Coronary artery (tissue), 2 donors: ENCODE measurements around the gene KCND3.

Source experiments
- DNase-seq: peaks from one replicate; pipeline ENCODE4 v3.0.0-alpha.2; 2017; ENCODE audit warnings: low spot score
- H3K27ac ChIP-seq, 2 donors: fragments of 200-600 bp; sonication (generic); one replicate each; pipeline ENCODE4 v1.5.1; 2016 to 2019
- H3K4me3 ChIP-seq: fragments of 200-600 bp; sonication (generic); 2 replicates; pipeline ENCODE4 v1.5.1; 2016; ENCODE audit warnings: mild to moderate bottlenecking, moderate library complexity
- TF ChIP-seq, protein P1 (sequence below): fragments of 200-600 bp; sonication (generic); IDR thresholded peaks from one replicate; pipeline ENCODE4 v1.5.1; 2019; ENCODE audit warnings: antibody characterized with exemption

KCND3 gene

DNA sequence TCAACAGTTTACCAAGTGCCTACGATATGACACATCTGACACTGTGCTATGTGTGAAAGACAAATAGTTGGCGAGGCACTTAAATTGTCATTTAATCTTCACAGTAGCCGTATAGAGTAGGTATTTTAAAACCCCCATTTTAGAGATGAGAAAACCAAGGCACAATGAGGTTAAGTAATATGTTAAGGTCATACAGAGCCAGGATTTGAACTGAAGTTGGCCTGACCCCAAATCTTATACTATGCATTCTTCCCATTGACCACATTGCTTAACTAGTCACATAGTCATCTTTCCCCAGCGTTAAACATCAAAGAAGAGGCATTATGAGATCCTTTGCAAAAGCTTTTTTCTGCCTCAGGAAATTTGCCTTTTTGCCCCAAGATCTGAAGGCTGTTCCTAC lies 254.1 kb downstream of the KCND3 start:
- peak overlapping the region in 1 of 2 donors; percentile 6 for H3K27ac ChIP-seq
- H3K4me3 ChIP-seq: no peak overlapping the region
- no peak for DNase-seq
- TF ChIP-seq, protein P1, sequence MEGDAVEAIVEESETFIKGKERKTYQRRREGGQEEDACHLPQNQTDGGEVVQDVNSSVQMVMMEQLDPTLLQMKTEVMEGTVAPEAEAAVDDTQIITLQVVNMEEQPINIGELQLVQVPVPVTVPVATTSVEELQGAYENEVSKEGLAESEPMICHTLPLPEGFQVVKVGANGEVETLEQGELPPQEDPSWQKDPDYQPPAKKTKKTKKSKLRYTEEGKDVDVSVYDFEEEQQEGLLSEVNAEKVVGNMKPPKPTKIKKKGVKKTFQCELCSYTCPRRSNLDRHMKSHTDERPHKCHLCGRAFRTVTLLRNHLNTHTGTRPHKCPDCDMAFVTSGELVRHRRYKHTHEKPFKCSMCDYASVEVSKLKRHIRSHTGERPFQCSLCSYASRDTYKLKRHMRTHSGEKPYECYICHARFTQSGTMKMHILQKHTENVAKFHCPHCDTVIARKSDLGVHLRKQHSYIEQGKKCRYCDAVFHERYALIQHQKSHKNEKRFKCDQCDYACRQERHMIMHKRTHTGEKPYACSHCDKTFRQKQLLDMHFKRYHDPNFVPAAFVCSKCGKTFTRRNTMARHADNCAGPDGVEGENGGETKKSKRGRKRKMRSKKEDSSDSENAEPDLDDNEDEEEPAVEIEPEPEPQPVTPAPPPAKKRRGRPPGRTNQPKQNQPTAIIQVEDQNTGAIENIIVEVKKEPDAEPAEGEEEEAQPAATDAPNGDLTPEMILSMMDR: no peak

DNA sequence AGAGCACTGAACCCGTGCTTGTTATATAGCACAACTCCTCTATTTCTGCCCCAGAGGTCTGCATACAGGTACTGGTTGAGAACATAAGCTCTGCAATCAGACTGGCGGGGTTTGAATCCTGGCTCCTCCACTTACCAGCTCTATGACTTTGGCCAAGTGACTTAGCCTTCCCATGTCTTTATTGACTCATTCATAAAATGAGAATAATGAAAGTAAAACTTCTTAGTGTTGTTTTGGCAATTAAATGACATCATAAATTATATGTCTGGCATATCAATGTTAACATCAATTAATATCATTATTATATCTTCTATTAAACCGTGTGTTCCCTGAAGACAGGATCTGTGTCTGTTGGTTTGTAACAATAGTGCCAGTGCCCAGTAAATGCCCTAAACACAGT lies 254.6 kb downstream of the KCND3 start:
- TF ChIP-seq, protein P1: no peak
- H3K27ac ChIP-seq: peak overlapping the region in 1 of 2 donors; percentile 6
- no peak for DNase-seq
- H3K4me3 ChIP-seq: no peak overlapping the region

DNA sequence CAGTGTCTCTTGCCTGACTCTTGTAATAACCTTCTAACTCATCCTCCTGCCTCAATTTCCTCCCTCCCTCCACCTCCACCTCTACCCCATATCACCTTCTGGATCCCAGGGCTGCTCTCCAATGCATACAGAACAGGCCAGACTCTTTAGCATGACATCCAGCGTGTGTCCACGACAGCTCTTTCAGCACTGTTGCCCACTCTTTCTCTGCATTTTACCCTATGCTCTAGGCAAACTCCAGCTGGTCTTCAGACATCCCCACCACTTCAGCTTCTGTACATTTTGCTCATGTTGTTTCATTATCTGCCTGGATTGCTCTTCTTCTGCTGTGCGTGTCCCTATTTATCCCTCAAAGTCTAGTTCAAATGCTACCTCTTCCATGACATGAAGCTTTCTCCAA lies 255.0 kb downstream of the KCND3 start:
- Histone ChIP-seq H3K4me3 (no peak overlapping the region), H3K27ac (peak overlapping the region in 1 of 2 donors; percentile 80)
- TF ChIP-seq, protein P1: no peak
- DNase-seq: no peak

DNA sequence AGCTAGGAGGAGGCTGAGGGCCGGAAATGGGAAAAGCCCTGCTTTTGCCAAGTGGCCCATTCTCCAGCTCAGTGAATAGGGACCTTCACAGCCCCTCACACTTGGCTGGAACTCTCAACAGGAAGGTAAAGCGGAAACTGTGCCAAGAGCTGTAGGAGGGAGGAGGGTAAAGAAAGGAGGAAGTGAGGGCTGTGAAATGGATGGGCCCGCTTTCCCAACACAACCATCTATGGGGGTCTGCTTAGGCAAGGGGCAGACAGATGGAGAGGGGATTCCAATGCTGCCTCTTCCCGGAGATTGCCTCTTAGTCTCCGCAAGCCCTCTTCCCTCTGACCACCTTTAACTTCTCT lies 255.5 kb downstream of the KCND3 start:
- no peak for DNase-seq
- TF ChIP-seq, protein P1: no peak
- Histone ChIP-seq H3K4me3 (peak overlapping the region; percentile 22), H3K27ac (peak overlapping the region in 1 of 2 donors; percentile 80)

- TF ChIP-seq, protein P1: no peak
- Histone ChIP-seq H3K4me3 (peak overlapping the region; percentile 22), H3K27ac (peak overlapping the region in 1 of 2 donors; percentile 80)
- peak; percentile 77 for DNase-seq
These were observed 256.1 kb downstream of the KCND3 start for GRCh38 chr1:111733183-111733991.

- peak; percentile 68 for DNase-seq
- Histone ChIP-seq H3K4me3 (no peak overlapping the region), H3K27ac (peak overlapping the region in 1 of 2 donors; percentile 80)
- TF ChIP-seq, protein P1: no peak
These were observed 256.8 kb downstream of the KCND3 start for GRCh38 chr1:111732718-111733117.

- no peak overlapping the region for H3K4me3 ChIP-seq
- TF ChIP-seq, protein P1: no peak
- no peak overlapping the region for H3K27ac ChIP-seq
- DNase-seq: peak; percentile 59
These were observed 257.5 kb downstream of the KCND3 start for GRCh38 chr1:111731956-111732355.
